ENCODE results near the gene BTN2A1.

DNA sequence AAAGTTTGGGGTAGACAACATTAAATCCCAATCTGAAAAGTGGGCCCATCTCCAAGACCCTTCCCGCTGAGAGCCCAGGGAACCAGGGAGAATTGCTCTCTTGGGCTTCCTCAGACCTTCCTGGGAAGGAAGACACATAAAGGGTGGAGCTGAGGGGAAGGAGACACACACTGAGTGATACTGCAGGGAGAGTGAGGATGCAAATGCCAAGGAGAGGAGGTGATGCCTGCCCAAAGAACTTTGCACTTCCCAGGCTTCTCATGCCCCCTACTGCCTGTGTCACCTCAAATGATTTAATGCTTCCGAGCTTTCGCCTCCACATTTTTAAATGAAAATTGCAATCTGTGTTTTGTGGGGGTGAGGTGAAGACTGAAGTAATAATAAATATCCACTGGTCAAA, 7.5 kb upstream of the BTN2A1 start:
- TF ChIP-seq, protein P1, sequence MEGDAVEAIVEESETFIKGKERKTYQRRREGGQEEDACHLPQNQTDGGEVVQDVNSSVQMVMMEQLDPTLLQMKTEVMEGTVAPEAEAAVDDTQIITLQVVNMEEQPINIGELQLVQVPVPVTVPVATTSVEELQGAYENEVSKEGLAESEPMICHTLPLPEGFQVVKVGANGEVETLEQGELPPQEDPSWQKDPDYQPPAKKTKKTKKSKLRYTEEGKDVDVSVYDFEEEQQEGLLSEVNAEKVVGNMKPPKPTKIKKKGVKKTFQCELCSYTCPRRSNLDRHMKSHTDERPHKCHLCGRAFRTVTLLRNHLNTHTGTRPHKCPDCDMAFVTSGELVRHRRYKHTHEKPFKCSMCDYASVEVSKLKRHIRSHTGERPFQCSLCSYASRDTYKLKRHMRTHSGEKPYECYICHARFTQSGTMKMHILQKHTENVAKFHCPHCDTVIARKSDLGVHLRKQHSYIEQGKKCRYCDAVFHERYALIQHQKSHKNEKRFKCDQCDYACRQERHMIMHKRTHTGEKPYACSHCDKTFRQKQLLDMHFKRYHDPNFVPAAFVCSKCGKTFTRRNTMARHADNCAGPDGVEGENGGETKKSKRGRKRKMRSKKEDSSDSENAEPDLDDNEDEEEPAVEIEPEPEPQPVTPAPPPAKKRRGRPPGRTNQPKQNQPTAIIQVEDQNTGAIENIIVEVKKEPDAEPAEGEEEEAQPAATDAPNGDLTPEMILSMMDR (IDR thresholded peaks at IDR 0.05 in 2 of 3, conservative IDR thresholded peaks at IDR 0.05 in 1 of 3; ENCODE audit: insufficient read depth in 2 of 3, low read depth in 1 of 3, low read length in 3 of 3), result peak in 1 of 3 experiments; percentile 27; a peak in 1 of 6 replicates
- no peak for TF ChIP-seq RBM22 (IDR thresholded peaks at IDR 0.05; ENCODE audit: low read depth, low read length, poor library complexity, severe bottlenecking)
- TF ChIP-seq TEAD4 (IDR thresholded peaks at IDR 0.05; ENCODE audit: low read length), result no peak
- TF ChIP-seq TEAD4 (CRISPR knock-in tag; IDR thresholded peaks at IDR 0.05; ENCODE audit: borderline replicate concordance), result no peak
- TF ChIP-seq NR3C1 (CRISPR knock-in tag; IDR thresholded peaks at IDR 0.05), result no peak
- TF ChIP-seq SRF (CRISPR knock-in tag; IDR thresholded peaks at IDR 0.05), result no peak
- TF ChIP-seq ZNF121 (CRISPR knock-in tag; conservative IDR thresholded peaks at IDR 0.05), result no peak
- TF ChIP-seq, protein P2, sequence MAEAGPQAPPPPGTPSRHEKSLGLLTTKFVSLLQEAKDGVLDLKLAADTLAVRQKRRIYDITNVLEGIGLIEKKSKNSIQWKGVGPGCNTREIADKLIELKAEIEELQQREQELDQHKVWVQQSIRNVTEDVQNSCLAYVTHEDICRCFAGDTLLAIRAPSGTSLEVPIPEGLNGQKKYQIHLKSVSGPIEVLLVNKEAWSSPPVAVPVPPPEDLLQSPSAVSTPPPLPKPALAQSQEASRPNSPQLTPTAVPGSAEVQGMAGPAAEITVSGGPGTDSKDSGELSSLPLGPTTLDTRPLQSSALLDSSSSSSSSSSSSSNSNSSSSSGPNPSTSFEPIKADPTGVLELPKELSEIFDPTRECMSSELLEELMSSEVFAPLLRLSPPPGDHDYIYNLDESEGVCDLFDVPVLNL (CRISPR knock-in tag; IDR thresholded peaks at IDR 0.05; ENCODE audit: low read depth), result no peak
- no peak for TF ChIP-seq TAF7 (tag; IDR thresholded peaks at IDR 0.05)
- TF ChIP-seq L3MBTL2 (IDR thresholded peaks at IDR 0.05), result no peak
- TF ChIP-seq, protein P3, sequence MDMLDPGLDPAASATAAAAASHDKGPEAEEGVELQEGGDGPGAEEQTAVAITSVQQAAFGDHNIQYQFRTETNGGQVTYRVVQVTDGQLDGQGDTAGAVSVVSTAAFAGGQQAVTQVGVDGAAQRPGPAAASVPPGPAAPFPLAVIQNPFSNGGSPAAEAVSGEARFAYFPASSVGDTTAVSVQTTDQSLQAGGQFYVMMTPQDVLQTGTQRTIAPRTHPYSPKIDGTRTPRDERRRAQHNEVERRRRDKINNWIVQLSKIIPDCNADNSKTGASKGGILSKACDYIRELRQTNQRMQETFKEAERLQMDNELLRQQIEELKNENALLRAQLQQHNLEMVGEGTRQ (CRISPR knock-in tag; IDR thresholded peaks at IDR 0.05), result no peak
- TF ChIP-seq, protein P4, sequence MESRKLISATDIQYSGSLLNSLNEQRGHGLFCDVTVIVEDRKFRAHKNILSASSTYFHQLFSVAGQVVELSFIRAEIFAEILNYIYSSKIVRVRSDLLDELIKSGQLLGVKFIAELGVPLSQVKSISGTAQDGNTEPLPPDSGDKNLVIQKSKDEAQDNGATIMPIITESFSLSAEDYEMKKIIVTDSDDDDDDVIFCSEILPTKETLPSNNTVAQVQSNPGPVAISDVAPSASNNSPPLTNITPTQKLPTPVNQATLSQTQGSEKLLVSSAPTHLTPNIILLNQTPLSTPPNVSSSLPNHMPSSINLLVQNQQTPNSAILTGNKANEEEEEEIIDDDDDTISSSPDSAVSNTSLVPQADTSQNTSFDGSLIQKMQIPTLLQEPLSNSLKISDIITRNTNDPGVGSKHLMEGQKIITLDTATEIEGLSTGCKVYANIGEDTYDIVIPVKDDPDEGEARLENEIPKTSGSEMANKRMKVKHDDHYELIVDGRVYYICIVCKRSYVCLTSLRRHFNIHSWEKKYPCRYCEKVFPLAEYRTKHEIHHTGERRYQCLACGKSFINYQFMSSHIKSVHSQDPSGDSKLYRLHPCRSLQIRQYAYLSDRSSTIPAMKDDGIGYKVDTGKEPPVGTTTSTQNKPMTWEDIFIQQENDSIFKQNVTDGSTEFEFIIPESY (CRISPR knock-in tag; IDR thresholded peaks at IDR 0.05), result no peak
- no peak for TF ChIP-seq U2AF2 (optimal IDR thresholded peaks at IDR 0.05; ENCODE audit: low read depth, low read length)
